ENCODE data around the gene PIGS. TPM values are rescaled to one million over a fixed set of nuclear protein-coding genes. Genes with fewer than 3 reads are reported as not detected.

Gene PIGS
- total and polyA plus RNA-seq, 2 of the 4 experiments (the other 2 are of a cell fraction): 28.7 to 78.9 TPM

GRCh38 chr17:28578246-28579195 lies 7.2 kb upstream of the PIGS start (continued):
- no peak for TF ChIP-seq CEBPB (IDR thresholded peaks at IDR 0.05; ENCODE audit: low read depth, low read length)

GRCh38 chr17:28577466-28577824 lies 6.1 kb upstream of the PIGS start:
- no peaks in the 10 kb centered on the region for H3K9me3 ChIP-seq (ENCODE audit: control insufficient read depth, insufficient read depth, low read length)
- no peak overlapping the region for H3K18ac ChIP-seq (ENCODE audit: low read depth, low read length)
- no peak overlapping the region for H2AK5ac ChIP-seq (ENCODE audit: low read depth, low read length)
- no peak for ATAC-seq (ENCODE audit: low read depth)
- no peak overlapping the region for H4K5ac ChIP-seq (ENCODE audit: low read depth, low read length)
- intact Hi-C loops (cut with micrococcal nuclease) (no loop called here), in situ Hi-C loops (cut with MboI; ENCODE audit: low sequenced_read_pairs) (no loop called here), dilution Hi-C loops (cut with HindIII; ENCODE audit: low sequenced_read_pairs, unreplicated experiment) (no loop called here)
- no peak for DNase-seq
- no peak overlapping the region for H3K27ac ChIP-seq (ENCODE audit: insufficient read depth, low read length)
- H3K4ac ChIP-seq (ENCODE audit: low read depth, low read length): no peak overlapping the region
- no peak overlapping the region for H3K56ac ChIP-seq (ENCODE audit: extremely low read depth, insufficient read depth, low read length)
- peak overlapping the region; percentile 92 for H2AFZ ChIP-seq (replicated peaks; ENCODE audit: low read length, poor library complexity)
- H3K23ac ChIP-seq (ENCODE audit: low read depth, low read length): no peak overlapping the region
- H4K8ac ChIP-seq (ENCODE audit: low read depth in 2 of 2, low read length in 2 of 2): no peak overlapping the region
- H3K9me1 ChIP-seq (ENCODE audit: insufficient read depth, low read length): peaks cover 11% of the 10 kb centered on the region
- ChIA-PET POLR2A (ENCODE audit: unreplicated experiment) (no interaction called here), CTCF (no interaction called here)
- no peaks in the 10 kb centered on the region for H4K20me1 ChIP-seq (ENCODE audit: insufficient read depth, low read length)
- no peak overlapping the region for H3K4me2 ChIP-seq (ENCODE audit: low read depth, low read length)
- H2BK5ac ChIP-seq (ENCODE audit: low read depth, low read length, poor library complexity, severe bottlenecking): no peak overlapping the region
- no TSS peak for BruUV-seq (replicated peaks)
- H3K4me3 ChIP-seq (ENCODE audit: insufficient read depth, low read depth, low read length): no peak overlapping the region
- H3K36me3 ChIP-seq (ENCODE audit: control insufficient read depth, insufficient read depth, low read length): peaks cover 25% of the 10 kb centered on the region
- no peak overlapping the region for H3K14ac ChIP-seq (replicated peaks; ENCODE audit: low read depth, low read length)
- H4K91ac ChIP-seq (ENCODE audit: insufficient read depth, low read depth, low read length): no peak overlapping the region
- no CpG with 5 or more reads among the region's 3 CpGs for WGBS, 2 experiments (ENCODE audit: extremely low coverage in 2 of 2, insufficient read length in 1 of 2)
- H2BK15ac ChIP-seq (ENCODE audit: low read depth, low read length): no peak overlapping the region
- H2BK120ac ChIP-seq (ENCODE audit: low read depth, low read length): no peak overlapping the region
- H2BK20ac ChIP-seq (ENCODE audit: low read depth, low read length): no peak overlapping the region
- peak overlapping the region; percentile 56 for H2AK9ac ChIP-seq (replicated peaks; ENCODE audit: low read depth, low read length, poor library complexity)
- peaks cover 6% of the 10 kb centered on the region; the same call in 1 of the 2 replicates for H3K4me1 ChIP-seq (ENCODE audit: control insufficient read depth, insufficient read depth, low read length)
- H3K9ac ChIP-seq (ENCODE audit: low read depth, low read length): no peak overlapping the region
- H3K27me3 ChIP-seq (ENCODE audit: control insufficient read depth, insufficient read depth, low read length): no peaks in the 10 kb centered on the region
- H3K79me1 ChIP-seq (ENCODE audit: low read depth in 1 of 2, low read length in 2 of 2): peaks cover 4 to 11% of the 10 kb centered on the region in 2 experiments; a peak in 2 of 4 replicates
- no peak for TF ChIP-seq CTCF (conservative IDR thresholded peaks at IDR 0.05; ENCODE audit: low read depth, low read length)
- TF ChIP-seq RAD21 (IDR thresholded peaks at IDR 0.05; ENCODE audit: low read length): no peak
- TF ChIP-seq FOS (IDR thresholded peaks at IDR 0.05; ENCODE audit: low read depth, low read length): no peak
- no peak for TF ChIP-seq POLR2A (IDR thresholded peaks at IDR 0.05; ENCODE audit: low read depth, low read length)
- no peak for TF ChIP-seq MAZ (IDR thresholded peaks at IDR 0.05; ENCODE audit: borderline replicate concordance, low read depth, low read length)
- TF ChIP-seq CEBPB (IDR thresholded peaks at IDR 0.05; ENCODE audit: low read depth, low read length): no peak
- no peak for TF ChIP-seq SMC3 (IDR thresholded peaks at IDR 0.05; ENCODE audit: low read depth, low read length)
- no peak for TF ChIP-seq USF2 (IDR thresholded peaks at IDR 0.05; ENCODE audit: low read depth, low read length)
- TF ChIP-seq NFE2L2 (IDR thresholded peaks at IDR 0.05; ENCODE audit: low read depth, low read length): no peak
- TF ChIP-seq MXI1 (IDR thresholded peaks at IDR 0.05; ENCODE audit: borderline replicate concordance, low read depth, low read length): no peak
- no peak for TF ChIP-seq BHLHE40 (IDR thresholded peaks at IDR 0.05; ENCODE audit: low read depth, low read length)
- TF ChIP-seq CHD1 (IDR thresholded peaks at IDR 0.05; ENCODE audit: low read depth, low read length): no peak
- TF ChIP-seq ELK1 (IDR thresholded peaks at IDR 0.05; ENCODE audit: borderline replicate concordance, low read depth, low read length): no peak

Data from IMR-90 (cell line).